Sigmoid colon (tissue), 4 donors: ENCODE measurements around the gene POTEE.
"Not testable (repeated sequence)": the region's sequence is repeated elsewhere in the genome, so short reads cannot be mapped to it uniquely, and the experiment has no call there.

Source experiments
- CTCF ChIP-seq, 4 experiments: fragments of 450-650 bp in 3 of 4; fragments of 200-600 bp in 1 of 4; IDR thresholded peaks; one replicate each; pipeline ENCODE4 v1.5.1; 2016 to 2019; ENCODE audit warnings: antibody characterized with exemption in 4 of 4, mild to moderate bottlenecking in 3 of 4, moderate library complexity in 2 of 4
- EP300 ChIP-seq, 4 donors: sonication (generic); formaldehyde crosslinking; IDR thresholded peaks; one replicate each; pipeline ENCODE4 v1.6.1; 2017; ENCODE audit warnings: antibody characterized with exemption in 4 of 4

- not testable (repeated sequence) for TF ChIP-seq EP300, CTCF (IDR thresholded peaks at IDR 0.05)
Observed at GRCh38 chr2:131165562-131165961, 43.8 kb upstream of the POTEE start.
